Neural progenitor cell (in vitro differentiated cells): ENCODE data around the gene TMEM131L.

Experiments
- CTCF ChIP-seq: fragments of 200-600 bp; sonication (generic); IDR thresholded peaks from 2 replicates; pipeline ENCODE4 v1.5.1; 2017; ENCODE audit warnings: antibody characterized with exemption, mild to moderate bottlenecking
- EZH2 ChIP-seq: fragments of 200-600 bp; sonication (generic); IDR thresholded peaks from 2 replicates; pipeline ENCODE4 v1.6.1; 2017; ENCODE audit warnings: antibody characterized with exemption, mild to moderate bottlenecking, moderate library complexity
- EZH2phosphoT487 ChIP-seq: fragments of 200-600 bp; sonication (generic); IDR thresholded peaks from 2 replicates; pipeline ENCODE4 v1.6.1; 2017; ENCODE audit warnings: antibody characterized with exemption

- no peak for TF ChIP-seq CTCF
- no peak for TF ChIP-seq EZH2
- no peak for TF ChIP-seq EZH2phosphoT487
Measured at GRCh38 chr4:153655002-153655541, 188.9 kb downstream of the TMEM131L start.
